HG02870 (cell line): Measurements from ENCODE around the gene PLTP.
"Not testable (repeated sequence)": the region's sequence is repeated elsewhere in the genome, so short reads cannot be mapped to it uniquely, and the experiment has no call there.

Experiments used
- ATAC-seq: cut with Tn5 transposase; IDR thresholded peaks from one replicate; pipeline ENCODE4 v1.9.1; 2021; ENCODE audit warnings: mild to moderate bottlenecking, moderate library complexity; ENCODE audit not compliant: unreplicated experiment

The PLTP gene

DNA sequence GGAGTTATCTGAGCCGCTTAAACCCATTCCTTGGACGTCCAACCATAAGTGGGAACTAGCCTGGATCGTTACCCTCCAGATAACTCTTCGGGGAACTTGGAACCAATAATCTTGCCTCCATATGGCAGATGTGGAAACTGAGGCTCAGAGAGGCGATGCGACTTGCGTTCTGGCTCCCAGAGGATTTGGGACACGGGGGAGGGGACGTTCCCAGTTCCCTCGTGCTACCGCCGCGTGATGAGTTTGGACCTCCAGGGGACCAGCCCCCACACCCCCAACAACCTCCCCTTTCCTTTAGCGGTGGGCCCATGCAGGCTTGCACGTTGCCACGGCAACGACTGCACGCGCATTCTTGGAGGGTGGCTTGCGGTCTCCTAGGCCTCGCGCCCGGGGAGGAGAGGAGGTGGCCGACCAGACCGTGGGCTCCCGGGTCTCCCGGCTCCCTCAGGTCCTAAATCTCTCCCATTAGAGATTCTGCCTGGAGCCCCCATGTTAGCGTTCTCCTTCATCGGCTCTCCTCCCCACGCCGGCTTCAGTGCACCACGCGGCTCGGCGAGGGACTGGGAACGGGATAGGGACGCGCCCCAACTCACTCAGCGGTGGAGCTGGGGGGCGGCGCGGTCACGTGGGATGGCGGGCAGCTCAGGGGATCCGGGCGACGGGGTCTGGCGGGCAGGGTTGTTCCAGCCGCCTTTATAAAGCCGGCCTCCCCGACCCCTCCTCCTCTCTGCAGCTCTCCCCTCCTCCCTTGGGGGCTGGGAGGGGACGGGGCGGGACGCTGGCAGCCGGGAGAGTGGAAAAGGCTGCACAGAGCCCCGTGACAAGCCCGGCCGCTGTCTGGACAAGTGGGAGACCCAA, at the start of gene PLTP:
Gene PLTP, minus strand, starts transcription at position 670 of the 858 bp plus-strand sequence. CDS start 703 bp downstream, outside the sequence.
- no peak for ATAC-seq

DNA sequence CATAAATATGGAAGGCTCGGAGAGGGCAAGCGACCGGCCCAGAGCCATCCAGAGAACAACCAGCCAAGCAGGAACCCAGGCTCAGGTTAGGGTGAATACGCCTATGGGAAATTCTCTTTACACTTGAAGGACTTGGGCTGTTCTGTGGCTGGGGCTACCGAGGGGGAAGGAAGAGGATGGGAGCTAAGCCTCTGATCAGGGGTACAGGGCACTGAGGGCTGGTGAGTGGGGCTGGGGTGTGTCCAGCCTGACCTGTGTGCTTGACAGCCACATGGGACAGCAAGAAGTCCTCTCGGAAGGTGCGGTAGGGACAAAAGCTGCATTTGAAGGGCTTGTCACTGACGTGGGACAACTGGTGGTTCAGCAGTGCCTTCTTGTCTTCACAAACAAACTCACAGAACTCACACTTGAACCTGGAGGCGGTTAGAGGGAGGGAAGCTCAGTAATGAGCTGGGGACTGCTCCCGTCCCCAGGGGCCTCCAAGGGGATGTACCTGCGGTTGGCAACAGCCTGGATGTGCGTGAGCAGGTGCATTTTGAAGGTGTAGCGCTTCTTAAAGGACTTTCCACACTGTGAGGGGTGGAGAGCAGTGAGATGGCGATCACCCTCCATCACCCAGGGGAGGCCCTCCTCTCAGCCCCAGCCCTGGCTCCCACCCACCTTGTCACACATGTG, 48.1 kb upstream of the PLTP start:
- ATAC-seq, result no peak

DNA sequence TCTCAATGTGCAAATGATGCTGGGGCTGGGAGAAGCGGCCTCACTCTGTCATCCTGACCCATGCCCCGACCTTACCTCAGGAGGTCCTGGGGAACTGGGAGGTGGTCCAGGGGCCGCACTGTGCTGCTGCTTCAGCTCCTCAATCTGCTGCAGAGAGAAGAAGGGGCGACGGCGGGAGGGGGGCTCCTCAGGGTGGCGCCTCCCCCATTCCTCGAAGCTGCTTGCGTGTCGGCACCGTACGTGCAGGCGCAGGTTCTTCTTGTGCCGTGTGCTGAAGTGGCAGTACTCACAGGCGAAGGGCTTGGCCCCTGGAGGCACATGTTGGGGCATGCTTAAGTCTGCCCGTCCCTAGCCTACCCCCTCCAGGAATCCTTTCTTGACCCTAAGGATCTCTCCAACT, 47.2 kb upstream of the PLTP start:
- ATAC-seq, result no peak

GRCh38 chr20:45958593-45958992, 46.6 kb upstream of the PLTP start:
- ATAC-seq, result no peak

DNA sequence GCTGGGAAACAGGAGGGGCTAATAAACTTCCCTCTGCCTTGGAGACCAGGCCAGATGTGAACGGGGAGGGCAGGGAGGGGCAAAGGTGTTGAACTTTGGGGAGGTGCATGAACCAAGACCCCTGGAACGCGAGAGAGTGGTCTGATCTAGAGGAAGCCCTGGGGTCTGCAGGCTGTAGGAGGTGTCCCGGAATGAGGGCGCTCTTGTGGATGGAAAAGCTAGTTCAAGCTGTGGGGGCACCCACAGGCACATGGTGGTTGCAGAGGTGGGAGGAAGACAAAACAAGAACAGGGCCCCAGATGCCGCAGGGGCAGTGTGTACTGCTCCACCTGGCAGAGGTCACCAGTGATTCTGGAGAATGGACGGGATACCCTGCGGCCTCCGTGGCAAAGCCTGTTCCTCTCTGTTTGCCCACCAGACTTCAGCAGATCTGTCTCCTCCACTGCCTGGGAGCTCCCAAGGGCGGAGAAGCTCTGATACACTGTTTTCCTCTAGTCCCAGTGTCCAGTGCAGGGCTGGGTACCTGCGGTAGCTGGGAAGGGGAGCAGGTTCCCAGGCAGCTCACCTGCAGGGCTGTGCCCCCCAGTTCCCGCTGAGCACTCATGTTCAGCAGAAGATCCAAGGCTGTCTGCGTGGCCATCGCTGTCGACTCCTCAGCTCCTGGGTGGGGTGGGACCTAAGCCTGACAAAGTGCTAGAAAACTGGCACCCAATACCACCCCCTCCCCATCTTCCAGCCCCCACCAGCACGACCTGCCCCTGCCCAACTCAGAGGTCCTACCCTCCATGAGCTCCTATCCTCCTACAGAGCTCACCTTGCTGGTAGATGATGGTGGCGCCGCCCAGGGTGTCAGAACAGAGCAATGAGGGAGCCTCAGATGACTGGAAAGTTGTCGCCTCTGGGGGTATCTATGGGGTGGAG, 45.3 kb upstream of the PLTP start:
- no peak for ATAC-seq

DNA sequence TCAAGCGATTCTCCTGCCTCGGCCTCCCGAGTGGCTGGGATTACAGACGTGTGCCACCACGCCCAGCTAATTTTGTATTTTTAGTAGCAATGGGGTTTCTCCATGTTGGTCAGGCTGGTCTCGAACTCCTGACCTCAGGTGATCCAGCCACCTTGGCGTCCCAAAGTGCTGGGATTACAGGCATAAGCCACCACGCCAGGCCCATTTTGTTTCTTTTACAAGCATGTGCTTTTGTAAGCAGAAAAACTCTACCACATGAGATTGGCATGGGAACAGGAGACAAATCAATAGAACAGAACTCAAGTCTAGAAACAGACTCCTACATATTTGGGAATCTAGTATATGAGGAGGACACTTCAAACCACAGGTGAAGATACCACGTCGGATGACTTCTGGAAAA, 44.4 kb upstream of the PLTP start:
- not testable (repeated sequence) for ATAC-seq

DNA sequence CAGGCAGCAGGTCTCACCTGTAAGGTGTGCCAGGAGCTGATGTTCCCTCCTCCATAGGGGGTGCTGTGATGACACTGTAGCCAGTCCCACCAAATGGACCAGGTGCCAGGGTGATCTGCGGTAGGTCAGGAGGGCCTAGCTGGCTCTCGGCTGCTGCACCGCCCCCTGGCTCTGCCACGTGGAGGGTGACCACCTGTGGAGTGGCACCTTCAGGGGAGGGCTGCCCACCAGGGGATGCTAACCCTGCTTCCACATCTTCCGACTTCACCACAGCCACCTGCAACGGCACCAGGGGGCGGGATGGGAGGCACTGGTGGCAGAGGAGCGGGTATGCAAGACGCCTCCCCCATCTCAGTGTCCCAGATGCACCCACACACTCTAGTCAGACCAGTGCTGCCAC, 41.7 kb upstream of the PLTP start:
- ATAC-seq, result no peak

- no peak for ATAC-seq
These were observed 40.9 kb upstream of the PLTP start for GRCh38 chr20:45952861-45953260.

DNA sequence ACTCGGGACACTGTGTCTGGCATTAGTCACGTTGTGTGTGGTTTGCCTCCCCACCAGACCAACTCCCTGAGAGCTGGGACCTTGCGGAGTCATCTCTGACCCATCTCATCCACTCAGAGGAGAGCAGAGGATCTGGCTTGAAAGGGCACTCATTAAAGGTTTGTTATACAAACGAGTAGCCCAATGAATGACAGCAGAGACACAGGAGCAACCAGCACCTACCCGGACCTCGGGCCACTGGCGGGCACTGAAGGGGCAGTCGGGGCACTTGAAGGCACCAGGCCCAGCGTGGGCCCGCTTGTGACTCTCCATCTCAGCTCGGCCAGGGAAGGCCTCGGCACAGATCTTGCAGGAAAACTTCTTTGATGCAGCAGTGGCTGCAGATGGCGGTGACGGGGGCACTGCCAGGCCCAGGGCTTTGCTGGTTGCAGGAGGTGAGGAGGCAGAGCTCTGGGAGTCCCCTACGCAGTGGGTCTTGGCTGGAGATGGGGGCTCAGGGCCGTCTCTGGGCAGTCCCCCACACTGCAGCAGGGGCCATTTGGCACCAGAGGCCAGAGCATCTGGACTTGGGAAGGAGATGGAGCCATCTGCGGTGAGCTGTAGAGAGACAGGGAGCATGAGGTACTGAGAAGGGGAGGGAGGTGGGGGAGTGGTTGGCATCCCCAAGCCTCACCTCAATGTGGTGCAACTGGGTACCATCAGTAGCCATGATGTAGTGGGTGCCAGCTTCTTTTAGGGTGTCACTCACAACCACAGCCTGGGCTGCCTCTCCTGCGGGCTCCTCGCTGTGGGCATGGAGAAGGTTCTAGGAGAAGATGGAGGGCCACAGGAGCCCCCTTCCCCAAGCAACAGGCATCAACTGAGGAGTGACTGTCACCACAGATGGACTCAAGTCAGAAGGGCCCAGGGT, 40.2 kb upstream of the PLTP start:
- no peak for ATAC-seq

DNA sequence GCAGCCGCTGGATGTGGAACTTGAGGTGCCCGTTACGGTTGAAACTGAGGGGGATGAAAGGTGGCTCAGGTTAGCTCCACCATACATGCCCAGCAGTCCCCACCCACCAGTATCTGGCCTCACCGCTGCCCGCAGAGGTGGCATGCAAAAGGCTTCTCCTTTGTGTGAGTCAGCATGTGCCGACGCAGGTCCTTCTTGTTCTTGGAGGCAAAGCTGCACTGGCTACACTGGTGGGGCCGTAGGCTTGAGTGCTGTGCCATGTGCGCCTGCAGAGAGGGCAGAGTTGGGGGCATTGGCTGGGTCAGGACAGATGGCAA, 38.3 kb upstream of the PLTP start:
- ATAC-seq, result no peak

DNA sequence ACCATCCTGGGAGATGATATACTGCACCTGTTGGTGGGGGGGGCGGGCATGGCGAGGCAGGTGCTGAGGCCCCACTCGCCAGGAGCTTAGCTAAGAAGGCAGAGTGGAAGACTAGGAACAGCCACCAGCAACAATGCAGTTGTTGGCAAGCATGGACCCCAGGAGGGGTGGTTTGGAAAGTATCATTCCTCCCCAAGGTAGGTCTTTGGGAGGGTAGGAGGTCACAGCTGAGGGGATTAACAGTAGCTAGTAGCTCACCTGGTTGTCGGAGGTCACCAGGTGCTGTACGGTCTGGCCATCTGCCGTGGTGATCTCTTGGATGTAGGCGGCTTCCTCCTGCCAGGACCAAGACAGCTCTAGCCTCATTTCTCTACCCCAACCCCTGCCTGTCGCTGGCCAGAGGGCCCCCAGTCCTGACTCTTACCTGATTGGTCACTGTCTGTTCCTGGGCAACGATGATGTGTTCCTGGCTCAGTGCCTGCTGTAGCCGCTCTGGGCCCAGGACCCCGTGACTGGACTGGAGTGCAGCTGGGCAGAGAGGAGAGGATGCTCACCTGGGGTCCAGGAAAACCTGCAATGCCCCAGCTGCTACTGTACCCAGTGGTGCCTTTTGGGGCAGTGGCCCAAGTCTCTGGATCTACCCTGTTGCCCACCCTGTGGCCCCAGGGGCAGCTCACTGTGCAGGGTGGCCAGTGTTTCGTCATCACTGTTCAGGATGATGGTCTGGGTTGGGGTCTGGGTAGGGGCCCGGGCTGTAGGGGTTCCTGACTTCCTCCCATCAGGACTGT, 37.8 kb upstream of the PLTP start:
- ATAC-seq, result no peak

GRCh38 chr20:45948742-45949541, 37.0 kb upstream of the PLTP start:
- ATAC-seq, result no peak

DNA sequence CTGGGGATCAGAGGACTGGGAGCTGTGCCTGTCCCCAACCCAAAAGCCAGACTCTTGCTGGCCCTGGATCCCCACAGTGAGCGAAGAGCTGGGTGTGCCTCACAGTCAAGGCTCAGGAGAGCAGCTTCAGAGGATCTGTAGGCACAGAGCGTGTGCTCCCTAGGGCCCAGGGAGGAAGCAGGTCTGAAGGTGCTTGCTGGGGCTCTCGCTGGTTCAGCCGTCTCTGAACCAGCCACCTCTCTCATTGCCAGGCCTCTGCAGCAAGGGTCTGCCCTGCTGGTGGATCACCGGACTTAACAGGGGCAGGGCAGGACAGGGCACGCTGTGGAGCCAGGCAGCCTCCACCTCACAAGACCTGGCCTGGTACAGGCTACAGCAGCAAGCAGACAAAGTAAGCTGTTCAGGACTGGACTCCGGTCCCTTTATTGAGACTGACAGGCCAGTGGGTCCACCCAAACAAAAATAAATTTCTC, 36.3 kb upstream of the PLTP start:
- ATAC-seq, result no peak

DNA sequence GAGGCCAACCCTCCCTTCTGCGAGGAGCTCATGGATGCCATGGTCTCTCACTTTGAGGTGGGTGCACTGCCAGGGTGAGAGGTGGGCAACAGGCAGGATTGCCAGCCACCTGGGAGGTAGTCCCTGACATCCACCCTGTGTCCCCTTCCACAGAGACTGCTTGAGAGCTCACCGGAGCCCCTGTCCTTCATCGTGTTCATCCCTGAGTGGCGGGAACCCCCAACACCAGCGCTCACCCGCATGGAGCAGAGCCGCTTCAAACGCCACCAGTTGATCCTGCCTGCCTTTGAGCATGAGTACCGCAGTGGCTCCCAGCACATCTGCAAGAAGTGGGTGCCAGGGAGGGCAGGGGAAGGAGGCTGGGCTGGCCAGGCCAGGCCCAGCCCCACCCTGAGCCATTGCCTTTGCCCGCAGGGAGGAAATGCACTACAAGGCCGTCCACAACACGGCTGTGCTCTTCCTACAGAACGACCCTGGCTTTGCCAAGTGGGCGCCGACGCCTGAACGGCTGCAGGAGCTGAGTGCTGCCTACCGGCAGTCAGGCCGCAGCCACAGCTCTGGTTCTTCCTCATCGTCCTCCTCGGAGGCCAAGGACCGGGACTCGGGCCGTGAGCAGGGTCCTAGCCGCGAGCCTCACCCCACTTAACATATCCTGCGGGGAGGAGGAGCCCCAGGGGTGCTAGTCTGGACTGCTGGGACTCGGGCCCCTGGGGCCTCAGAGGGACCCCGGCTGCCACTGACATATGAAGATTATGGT, 35.3 kb upstream of the PLTP start:
- ATAC-seq, result no peak

DNA sequence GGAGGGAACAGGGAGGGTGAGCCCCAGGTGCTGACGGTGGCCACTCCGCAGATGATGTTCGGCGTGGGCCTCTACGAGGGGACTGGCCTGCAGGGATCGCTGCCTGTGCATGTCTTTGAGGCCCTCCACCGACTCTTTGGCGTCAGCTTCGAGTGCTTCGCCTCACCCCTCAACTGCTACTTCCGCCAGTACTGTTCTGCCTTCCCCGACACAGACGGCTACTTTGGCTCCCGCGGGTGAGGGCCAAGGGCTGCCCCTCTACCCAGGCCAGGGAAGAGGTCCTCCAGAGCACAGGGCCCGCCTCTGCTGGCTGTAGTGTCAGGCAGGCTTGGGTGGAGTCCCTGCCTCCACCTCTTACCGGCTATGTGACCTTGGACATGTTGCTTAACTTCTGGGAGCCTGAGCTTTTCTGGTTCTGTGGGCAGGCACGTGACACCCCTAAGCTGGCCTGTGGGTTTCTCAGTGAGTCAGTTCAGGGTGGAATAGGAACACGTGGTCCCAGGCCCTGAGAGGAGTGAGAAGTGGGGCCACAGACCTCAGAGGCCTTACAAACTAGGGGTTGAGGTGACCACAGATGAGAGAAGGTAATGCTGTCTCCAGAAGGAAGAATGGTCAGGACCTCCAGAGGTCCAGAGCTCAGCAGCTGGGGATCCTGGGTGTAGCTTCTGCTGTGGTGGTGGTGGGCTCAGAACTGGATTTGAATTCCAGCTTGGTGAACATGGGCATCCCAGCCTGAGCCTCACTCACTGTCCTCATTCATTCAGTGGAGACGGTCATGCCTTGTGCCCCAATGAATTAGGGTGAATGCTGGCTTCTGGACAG, 34.4 kb upstream of the PLTP start:
- peak; percentile 45 for ATAC-seq

GRCh38 chr20:45945678-45946148, 33.8 kb upstream of the PLTP start:
- no peak for ATAC-seq
